ENCODE data around the gene SOWAHB. TPM values are rescaled to one million over a fixed set of nuclear protein-coding genes. Genes with fewer than 3 reads are reported as not detected.

SOWAHB gene
- polyA plus RNA-seq, 2 of the 4 experiments (the other 2 are of a cell fraction), result 0.04 to 0.10 TPM

DNA sequence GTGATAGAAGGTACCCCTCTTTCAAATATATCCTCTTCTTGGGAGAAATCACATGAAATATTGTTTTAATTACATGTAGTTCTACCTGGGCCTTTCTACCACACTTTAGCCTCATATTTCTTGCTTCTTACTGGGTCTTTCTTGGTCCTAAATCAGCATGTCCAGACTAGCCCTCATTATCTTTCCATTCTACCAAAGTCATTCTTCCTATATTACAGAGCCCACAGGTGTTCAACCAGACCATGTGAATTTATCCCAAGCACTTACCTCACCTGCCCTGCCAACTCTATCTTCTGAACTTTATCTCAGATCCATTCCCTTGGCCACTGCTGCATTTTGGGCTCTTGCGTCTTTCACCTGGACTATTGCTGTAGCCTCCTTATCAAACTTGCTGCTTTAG, 11.8 kb upstream of the SOWAHB start:
- Histone ChIP-seq H3K27ac (no peak overlapping the region), H3K4me1 (no peaks in the 10 kb centered on the region), H3K4me3 (no peak overlapping the region), H3K9me3 (no peaks in the 10 kb centered on the region), H3K4me2 (no peak overlapping the region)
- CTCF ChIA-PET, result no interaction called here
- no peak for ATAC-seq
- POLR2A ChIA-PET, result no interaction called here
- FAIRE-seq, result no peak
- no peak for TF ChIP-seq NPAS2 (CRISPR knock-in tag; IDR thresholded peaks at IDR 0.05; ENCODE audit: borderline replicate concordance)
- no peak for TF ChIP-seq KDM1A (IDR thresholded peaks at IDR 0.05; ENCODE audit: low read depth)
- TF ChIP-seq SREBF2 (IDR thresholded peaks at IDR 0.05), result no peak
- TF ChIP-seq TFCP2L1 (CRISPR knock-in tag; IDR thresholded peaks at IDR 0.05), result no peak
- TF ChIP-seq ESRRA (IDR thresholded peaks at IDR 0.05; ENCODE audit: borderline replicate concordance, low read length), result no peak
- TF ChIP-seq MAZ (IDR thresholded peaks at IDR 0.05; ENCODE audit: borderline replicate concordance, low read depth, low read length), result no peak
- TF ChIP-seq CBX2 (IDR thresholded peaks at IDR 0.05; ENCODE audit: borderline replicate concordance, low read depth), result no peak
- no peak for TF ChIP-seq ZSCAN20 (CRISPR knock-in tag; IDR thresholded peaks at IDR 0.05)
- TF ChIP-seq FOXS1 (CRISPR knock-in tag; IDR thresholded peaks at IDR 0.05), result no peak
- TF ChIP-seq HEYL (CRISPR knock-in tag; IDR thresholded peaks at IDR 0.05), result no peak
- TF ChIP-seq, protein P1, sequence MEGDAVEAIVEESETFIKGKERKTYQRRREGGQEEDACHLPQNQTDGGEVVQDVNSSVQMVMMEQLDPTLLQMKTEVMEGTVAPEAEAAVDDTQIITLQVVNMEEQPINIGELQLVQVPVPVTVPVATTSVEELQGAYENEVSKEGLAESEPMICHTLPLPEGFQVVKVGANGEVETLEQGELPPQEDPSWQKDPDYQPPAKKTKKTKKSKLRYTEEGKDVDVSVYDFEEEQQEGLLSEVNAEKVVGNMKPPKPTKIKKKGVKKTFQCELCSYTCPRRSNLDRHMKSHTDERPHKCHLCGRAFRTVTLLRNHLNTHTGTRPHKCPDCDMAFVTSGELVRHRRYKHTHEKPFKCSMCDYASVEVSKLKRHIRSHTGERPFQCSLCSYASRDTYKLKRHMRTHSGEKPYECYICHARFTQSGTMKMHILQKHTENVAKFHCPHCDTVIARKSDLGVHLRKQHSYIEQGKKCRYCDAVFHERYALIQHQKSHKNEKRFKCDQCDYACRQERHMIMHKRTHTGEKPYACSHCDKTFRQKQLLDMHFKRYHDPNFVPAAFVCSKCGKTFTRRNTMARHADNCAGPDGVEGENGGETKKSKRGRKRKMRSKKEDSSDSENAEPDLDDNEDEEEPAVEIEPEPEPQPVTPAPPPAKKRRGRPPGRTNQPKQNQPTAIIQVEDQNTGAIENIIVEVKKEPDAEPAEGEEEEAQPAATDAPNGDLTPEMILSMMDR (IDR thresholded peaks at IDR 0.05), result no peak
- no peak for TF ChIP-seq CHD4 (IDR thresholded peaks at IDR 0.05; ENCODE audit: borderline replicate concordance)
- TF ChIP-seq RNF2 (IDR thresholded peaks at IDR 0.05; ENCODE audit: borderline replicate concordance, low read depth), result no peak
- TF ChIP-seq MAX (IDR thresholded peaks at IDR 0.05), result no peak
- TF ChIP-seq MYC (IDR thresholded peaks at IDR 0.05; ENCODE audit: borderline replicate concordance, low read length), result no peak
- TF ChIP-seq, protein P2, sequence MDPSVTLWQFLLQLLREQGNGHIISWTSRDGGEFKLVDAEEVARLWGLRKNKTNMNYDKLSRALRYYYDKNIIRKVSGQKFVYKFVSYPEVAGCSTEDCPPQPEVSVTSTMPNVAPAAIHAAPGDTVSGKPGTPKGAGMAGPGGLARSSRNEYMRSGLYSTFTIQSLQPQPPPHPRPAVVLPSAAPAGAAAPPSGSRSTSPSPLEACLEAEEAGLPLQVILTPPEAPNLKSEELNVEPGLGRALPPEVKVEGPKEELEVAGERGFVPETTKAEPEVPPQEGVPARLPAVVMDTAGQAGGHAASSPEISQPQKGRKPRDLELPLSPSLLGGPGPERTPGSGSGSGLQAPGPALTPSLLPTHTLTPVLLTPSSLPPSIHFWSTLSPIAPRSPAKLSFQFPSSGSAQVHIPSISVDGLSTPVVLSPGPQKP (IDR thresholded peaks at IDR 0.05; ENCODE audit: low read depth, low read length), result no peak
- no peak for TF ChIP-seq BHLHE40 (IDR thresholded peaks at IDR 0.05; ENCODE audit: low read depth, low read length)
- WGBS (ENCODE audit: missing lambda C conversion rate), result 100% methylated on average over 1 of the region's 1 CpG
- DNase-seq (ENCODE audit: low read depth in 1 of 2, low spot score in 1 of 2), result no peak

DNA sequence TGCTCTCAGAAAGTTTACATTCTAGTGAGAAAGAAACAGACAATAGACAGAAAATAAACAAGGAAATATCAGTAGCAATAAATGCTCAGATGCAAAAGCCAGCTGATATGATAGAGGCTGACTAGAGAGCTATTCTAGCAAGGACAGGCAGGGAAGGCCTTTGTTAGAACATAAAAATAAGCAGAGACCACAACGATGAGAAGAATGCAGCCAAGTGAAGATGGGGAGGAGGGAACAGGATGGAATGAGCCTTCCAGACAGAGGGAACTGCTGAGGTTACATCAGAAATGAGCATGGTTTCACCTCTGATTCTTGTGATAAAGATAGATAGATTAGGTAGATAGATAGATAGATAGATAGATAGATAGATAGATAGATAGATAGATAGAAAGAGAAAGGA, 7.6 kb upstream of the SOWAHB start:
- ChIA-PET POLR2A (no interaction called here), CTCF (no interaction called here)
- no peak for FAIRE-seq
- Histone ChIP-seq H3K27ac (no peak overlapping the region), H3K9me3 (no peaks in the 10 kb centered on the region), H3K4me3 (no peak overlapping the region), H3K4me1 (no peaks in the 10 kb centered on the region), H3K4me2 (no peak overlapping the region)
- DNase-seq (ENCODE audit: low read depth in 1 of 2, low spot score in 1 of 2), result no peak
- WGBS (ENCODE audit: missing lambda C conversion rate), result 16% methylated on average over 1 of the region's 1 CpG
- no peak for ATAC-seq
- no peak for TF ChIP-seq NR3C1 (IDR thresholded peaks at IDR 0.05)
- no peak for TF ChIP-seq ZSCAN20 (CRISPR knock-in tag; IDR thresholded peaks at IDR 0.05)
- TF ChIP-seq HES2 (IDR thresholded peaks at IDR 0.05), result no peak
- no peak for TF ChIP-seq JUNB (IDR thresholded peaks at IDR 0.05)
- TF ChIP-seq FOXS1 (CRISPR knock-in tag; IDR thresholded peaks at IDR 0.05), result no peak
- TF ChIP-seq, protein P1 (IDR thresholded peaks at IDR 0.05), result no peak
- TF ChIP-seq FOSL2 (IDR thresholded peaks at IDR 0.05), result no peak
- no peak for TF ChIP-seq FOSL2 (CRISPR knock-in tag; IDR thresholded peaks at IDR 0.05)
- no peak for TF ChIP-seq TP53 (CRISPR knock-in tag; IDR thresholded peaks at IDR 0.05)
- TF ChIP-seq POLR2AphosphoS2 (conservative IDR thresholded peaks at IDR 0.05; ENCODE audit: low read length), result no peak
- TF ChIP-seq EHMT2 (IDR thresholded peaks at IDR 0.05; ENCODE audit: low read depth), result no peak
- no peak for TF ChIP-seq CHD2 (IDR thresholded peaks at IDR 0.05; ENCODE audit: low read length, partially characterized antibody)
- TF ChIP-seq GATA3 (IDR thresholded peaks at IDR 0.05; ENCODE audit: borderline replicate concordance), result no peak
- no peak for TF ChIP-seq TFCP2L1 (CRISPR knock-in tag; IDR thresholded peaks at IDR 0.05)
- TF ChIP-seq MAX (IDR thresholded peaks at IDR 0.05), result no peak
- no peak for TF ChIP-seq RFX5 (IDR thresholded peaks at IDR 0.05)
- TF ChIP-seq CEBPB (IDR thresholded peaks at IDR 0.05), result no peak
- no peak for TF ChIP-seq RNF2 (IDR thresholded peaks at IDR 0.05; ENCODE audit: borderline replicate concordance, low read depth)
- TF ChIP-seq, protein P3, sequence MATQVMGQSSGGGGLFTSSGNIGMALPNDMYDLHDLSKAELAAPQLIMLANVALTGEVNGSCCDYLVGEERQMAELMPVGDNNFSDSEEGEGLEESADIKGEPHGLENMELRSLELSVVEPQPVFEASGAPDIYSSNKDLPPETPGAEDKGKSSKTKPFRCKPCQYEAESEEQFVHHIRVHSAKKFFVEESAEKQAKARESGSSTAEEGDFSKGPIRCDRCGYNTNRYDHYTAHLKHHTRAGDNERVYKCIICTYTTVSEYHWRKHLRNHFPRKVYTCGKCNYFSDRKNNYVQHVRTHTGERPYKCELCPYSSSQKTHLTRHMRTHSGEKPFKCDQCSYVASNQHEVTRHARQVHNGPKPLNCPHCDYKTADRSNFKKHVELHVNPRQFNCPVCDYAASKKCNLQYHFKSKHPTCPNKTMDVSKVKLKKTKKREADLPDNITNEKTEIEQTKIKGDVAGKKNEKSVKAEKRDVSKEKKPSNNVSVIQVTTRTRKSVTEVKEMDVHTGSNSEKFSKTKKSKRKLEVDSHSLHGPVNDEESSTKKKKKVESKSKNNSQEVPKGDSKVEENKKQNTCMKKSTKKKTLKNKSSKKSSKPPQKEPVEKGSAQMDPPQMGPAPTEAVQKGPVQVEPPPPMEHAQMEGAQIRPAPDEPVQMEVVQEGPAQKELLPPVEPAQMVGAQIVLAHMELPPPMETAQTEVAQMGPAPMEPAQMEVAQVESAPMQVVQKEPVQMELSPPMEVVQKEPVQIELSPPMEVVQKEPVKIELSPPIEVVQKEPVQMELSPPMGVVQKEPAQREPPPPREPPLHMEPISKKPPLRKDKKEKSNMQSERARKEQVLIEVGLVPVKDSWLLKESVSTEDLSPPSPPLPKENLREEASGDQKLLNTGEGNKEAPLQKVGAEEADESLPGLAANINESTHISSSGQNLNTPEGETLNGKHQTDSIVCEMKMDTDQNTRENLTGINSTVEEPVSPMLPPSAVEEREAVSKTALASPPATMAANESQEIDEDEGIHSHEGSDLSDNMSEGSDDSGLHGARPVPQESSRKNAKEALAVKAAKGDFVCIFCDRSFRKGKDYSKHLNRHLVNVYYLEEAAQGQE (IDR thresholded peaks at IDR 0.05), result no peak
